ENCODE measurements around the gene PRIMPOL. TPM values are rescaled to one million over a fixed set of nuclear protein-coding genes. Genes with fewer than 3 reads are reported as not detected.
"Not testable (repeated sequence)": the region's sequence is repeated elsewhere in the genome, so short reads cannot be mapped to it uniquely, and the experiment has no call there.

Gene PRIMPOL, protein sequence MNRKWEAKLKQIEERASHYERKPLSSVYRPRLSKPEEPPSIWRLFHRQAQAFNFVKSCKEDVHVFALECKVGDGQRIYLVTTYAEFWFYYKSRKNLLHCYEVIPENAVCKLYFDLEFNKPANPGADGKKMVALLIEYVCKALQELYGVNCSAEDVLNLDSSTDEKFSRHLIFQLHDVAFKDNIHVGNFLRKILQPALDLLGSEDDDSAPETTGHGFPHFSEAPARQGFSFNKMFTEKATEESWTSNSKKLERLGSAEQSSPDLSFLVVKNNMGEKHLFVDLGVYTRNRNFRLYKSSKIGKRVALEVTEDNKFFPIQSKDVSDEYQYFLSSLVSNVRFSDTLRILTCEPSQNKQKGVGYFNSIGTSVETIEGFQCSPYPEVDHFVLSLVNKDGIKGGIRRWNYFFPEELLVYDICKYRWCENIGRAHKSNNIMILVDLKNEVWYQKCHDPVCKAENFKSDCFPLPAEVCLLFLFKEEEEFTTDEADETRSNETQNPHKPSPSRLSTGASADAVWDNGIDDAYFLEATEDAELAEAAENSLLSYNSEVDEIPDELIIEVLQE
- polyA plus RNA-seq (2012; ENCODE audit: low read depth, missing spikeins): 8.9 TPM

DNA sequence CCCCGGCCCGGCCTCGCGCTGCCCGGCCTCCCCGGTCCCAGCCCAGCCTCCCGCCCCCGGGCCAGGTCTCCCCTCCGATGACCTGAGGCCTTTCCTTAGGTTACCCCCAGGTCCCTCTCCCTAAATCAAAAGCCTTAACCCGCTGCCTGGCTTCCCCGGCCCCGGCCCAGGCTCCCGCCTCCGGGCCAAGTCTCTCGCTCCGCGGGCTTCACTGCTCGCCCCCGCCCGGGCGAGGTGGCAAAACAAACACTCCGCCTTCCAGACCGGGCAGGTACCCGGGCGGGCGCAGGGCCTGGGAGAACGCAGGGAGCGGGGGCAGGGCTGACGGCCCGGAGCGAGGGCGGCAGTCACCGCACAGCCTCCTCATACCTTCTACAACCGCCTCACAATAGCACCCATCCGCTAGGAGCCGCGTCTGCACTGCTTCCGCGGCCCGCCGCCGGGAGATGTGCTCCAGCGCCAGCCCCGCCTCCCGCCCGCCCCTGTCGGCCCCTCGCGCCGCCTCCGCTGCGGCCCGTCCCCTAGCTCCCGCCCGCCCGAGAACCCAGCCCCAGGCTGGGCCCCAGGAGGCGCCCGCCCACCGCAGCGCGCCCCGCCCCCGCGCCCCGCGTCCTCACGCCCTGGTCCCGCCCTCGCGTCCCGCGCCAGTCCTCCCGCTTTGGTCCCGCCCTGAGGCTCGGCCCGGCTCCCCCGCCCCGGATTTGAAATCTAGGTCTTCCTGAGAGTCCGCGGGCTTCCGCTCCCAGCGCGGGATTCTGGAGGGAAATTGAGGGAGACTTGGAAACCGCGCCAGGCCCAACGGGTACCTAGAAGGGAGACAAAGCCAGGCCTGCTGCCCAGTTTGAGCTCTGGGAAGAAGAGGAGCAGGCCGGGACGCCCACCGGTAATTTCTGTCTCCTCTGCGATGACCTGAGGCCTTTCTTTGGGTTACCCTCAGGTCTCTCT is at the start of gene PRIMPOL, which contains the start of gene CASP3:
TSS of gene PRIMPOL (plus strand) at position 713 of the 945 bp plus-strand sequence. CDS start 7,403 bp downstream, outside the sequence.
TSS of gene CASP3 (minus strand) at position 422 of the 945 bp plus-strand sequence. CDS start 10,994 bp downstream, outside the sequence.
- DNase-seq (ENCODE audit: insufficient read length, low spot score): peak; percentile 71
- FAIRE-seq: peak; percentile 91
- TF ChIP-seq SPI1 (IDR thresholded peaks at IDR 0.05; ENCODE audit: low read depth, low read length) (no peak), POLR2A (IDR thresholded peaks at IDR 0.05; ENCODE audit: low read depth, low read length) (peak; percentile 96), POU2F2 (IDR thresholded peaks at IDR 0.05; ENCODE audit: low read depth, low read length) (peak; percentile 69; the same call in 1 of the 2 replicates), POLR2AphosphoS5 (IDR thresholded peaks at IDR 0.05; ENCODE audit: low read depth, low read length) (peak; percentile 91), TAF1 (IDR thresholded peaks at IDR 0.05; ENCODE audit: low read depth, low read length) (peak; percentile 94), PAX5 (IDR thresholded peaks at IDR 0.05; ENCODE audit: insufficient read depth, low read length, severe bottlenecking) (no peak)

GRCh38 chr4:184600982-184601381 is 48.6 kb upstream of the PRIMPOL start:
- DNase-seq (ENCODE audit: insufficient read length, low spot score); FAIRE-seq: not testable (repeated sequence)

DNA sequence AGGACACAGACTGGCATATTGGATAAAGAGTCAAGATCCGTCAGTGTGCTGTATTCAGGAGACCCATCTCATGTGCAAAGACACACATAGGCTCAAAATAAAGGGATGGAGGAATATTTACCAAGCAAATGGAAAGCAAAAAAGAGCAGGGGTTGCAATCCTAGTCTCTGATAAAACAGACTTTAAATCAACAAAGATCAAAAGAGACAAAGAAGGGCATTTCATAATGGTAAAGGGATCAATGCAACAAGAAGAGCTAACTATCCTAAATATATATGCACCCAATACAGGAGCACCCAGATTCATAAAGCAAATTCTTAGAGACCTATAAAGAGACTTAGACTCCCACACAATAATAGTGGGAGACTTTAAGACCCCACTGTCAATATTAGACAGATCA is 46.7 kb upstream of the PRIMPOL start:
- not testable (repeated sequence) for FAIRE-seq; DNase-seq (ENCODE audit: insufficient read length, low spot score)

DNA sequence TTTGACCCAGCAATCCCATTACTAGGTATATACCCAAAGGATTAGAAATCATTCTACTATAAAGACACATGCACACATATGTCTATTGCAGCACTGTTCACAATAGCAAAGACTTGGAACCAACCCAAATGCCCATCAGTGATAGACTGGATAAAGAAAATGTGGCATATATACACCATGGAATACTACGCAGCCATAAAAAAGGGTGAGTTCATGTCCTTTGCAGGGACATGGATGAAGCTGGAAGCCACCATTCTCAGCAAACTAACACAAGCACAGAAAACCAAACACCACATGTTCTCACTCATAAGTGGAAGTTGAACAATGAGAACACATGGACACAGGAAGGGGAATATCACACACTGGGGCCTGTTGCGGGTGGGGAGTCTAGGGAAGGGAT is 42.1 kb upstream of the PRIMPOL start:
- not testable (repeated sequence) for FAIRE-seq; DNase-seq (ENCODE audit: insufficient read length, low spot score)

DNA sequence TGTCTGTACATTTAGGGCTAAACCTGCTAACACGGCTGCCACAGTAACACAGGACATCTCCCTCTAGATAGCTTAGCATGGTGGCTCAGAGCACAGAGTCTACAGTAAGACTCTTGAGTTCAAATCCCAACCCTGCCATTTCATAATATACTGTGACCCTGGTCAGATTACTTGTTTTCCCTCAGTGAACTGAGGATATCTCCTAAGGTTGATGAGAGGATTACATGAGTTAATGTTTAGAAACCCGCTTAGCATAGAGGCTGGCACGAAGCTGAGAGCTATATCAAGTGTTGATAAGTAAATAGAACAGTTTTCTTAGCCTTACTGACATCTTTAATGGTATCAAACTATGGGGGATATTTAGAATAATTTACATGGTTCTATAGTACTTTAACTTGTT is 37.5 kb upstream of the PRIMPOL start:
- TF ChIP-seq PAX5 (IDR thresholded peaks at IDR 0.05; ENCODE audit: insufficient read depth, low read length, severe bottlenecking) (no peak), POLR2A (IDR thresholded peaks at IDR 0.05; ENCODE audit: low read depth, low read length) (no peak), TAF1 (IDR thresholded peaks at IDR 0.05; ENCODE audit: low read depth, low read length) (no peak), POLR2AphosphoS5 (IDR thresholded peaks at IDR 0.05; ENCODE audit: low read depth, low read length) (no peak), POU2F2 (IDR thresholded peaks at IDR 0.05; ENCODE audit: low read depth, low read length) (no peak), SPI1 (IDR thresholded peaks at IDR 0.05; ENCODE audit: low read depth, low read length) (no peak)
- DNase-seq (ENCODE audit: insufficient read length, low spot score) (no peak), FAIRE-seq (no peak)

DNA sequence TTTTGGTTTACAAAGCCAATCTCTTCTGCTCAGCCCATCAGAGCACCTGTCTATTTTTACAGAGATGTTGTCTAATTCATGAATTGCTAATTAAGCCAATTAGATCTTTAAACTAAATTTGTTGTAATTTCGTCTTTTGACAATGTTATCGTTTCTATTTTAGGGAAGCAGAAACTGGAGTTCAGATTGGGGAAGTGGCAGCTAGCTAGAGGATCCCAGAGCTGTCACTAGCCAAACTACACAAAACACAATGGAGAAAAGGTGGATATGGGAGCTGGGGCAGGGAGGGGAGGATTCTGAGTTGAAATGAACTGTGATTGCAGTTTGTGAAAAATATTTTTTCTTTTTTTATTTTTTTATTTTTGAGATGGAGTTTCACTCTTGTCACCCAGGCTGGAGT is 36.1 kb upstream of the PRIMPOL start:
- FAIRE-seq (no peak), DNase-seq (ENCODE audit: insufficient read length, low spot score) (no peak)
- TF ChIP-seq POU2F2 (IDR thresholded peaks at IDR 0.05; ENCODE audit: low read depth, low read length): no peak
- no peak for TF ChIP-seq TAF1 (IDR thresholded peaks at IDR 0.05; ENCODE audit: low read depth, low read length)
- TF ChIP-seq POLR2AphosphoS5 (IDR thresholded peaks at IDR 0.05; ENCODE audit: low read depth, low read length): no peak
- no peak for TF ChIP-seq PAX5 (IDR thresholded peaks at IDR 0.05; ENCODE audit: insufficient read depth, low read length, severe bottlenecking)
- no peak for TF ChIP-seq SPI1 (IDR thresholded peaks at IDR 0.05; ENCODE audit: low read depth, low read length)
- TF ChIP-seq POLR2A (IDR thresholded peaks at IDR 0.05; ENCODE audit: low read depth, low read length): no peak

- DNase-seq (ENCODE audit: insufficient read length, low spot score) (no peak), FAIRE-seq (no peak)
- TF ChIP-seq POU2F2 (IDR thresholded peaks at IDR 0.05; ENCODE audit: low read depth, low read length) (no peak), TAF1 (IDR thresholded peaks at IDR 0.05; ENCODE audit: low read depth, low read length) (no peak), PAX5 (IDR thresholded peaks at IDR 0.05; ENCODE audit: insufficient read depth, low read length, severe bottlenecking) (no peak), POLR2AphosphoS5 (IDR thresholded peaks at IDR 0.05; ENCODE audit: low read depth, low read length) (no peak), SPI1 (IDR thresholded peaks at IDR 0.05; ENCODE audit: low read depth, low read length) (no peak), POLR2A (IDR thresholded peaks at IDR 0.05; ENCODE audit: low read depth, low read length) (no peak)
These were observed 35.0 kb upstream of the PRIMPOL start for GRCh38 chr4:184614509-184614908.

DNA sequence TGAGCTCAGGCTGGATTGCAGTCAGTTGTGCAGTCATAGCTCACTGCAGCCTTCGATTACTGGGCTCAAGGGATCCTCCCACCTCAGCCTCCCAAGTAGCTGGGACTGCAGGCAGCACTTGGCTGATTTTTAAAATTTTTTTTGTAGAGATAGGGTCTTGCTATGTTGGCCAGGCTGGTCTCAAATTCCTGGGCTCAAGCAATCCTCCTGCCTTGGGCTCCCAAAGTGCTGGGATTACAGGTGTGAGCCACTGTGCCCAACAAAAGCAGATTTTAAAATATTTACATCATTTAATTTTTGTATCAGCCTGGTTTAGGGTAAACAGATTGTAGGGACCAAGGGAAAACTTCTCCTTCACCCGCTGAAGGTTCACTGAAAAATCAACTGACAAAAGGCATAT is 33.4 kb upstream of the PRIMPOL start:
- not testable (repeated sequence) for FAIRE-seq; DNase-seq (ENCODE audit: insufficient read length, low spot score)

GRCh38 chr4:184616633-184617551 is 32.6 kb upstream of the PRIMPOL start:
- DNase-seq (ENCODE audit: insufficient read length, low spot score) (peak; percentile 18), FAIRE-seq (peak; percentile 83)
- TF ChIP-seq POLR2A (IDR thresholded peaks at IDR 0.05; ENCODE audit: low read depth, low read length): no peak
- TF ChIP-seq TAF1 (IDR thresholded peaks at IDR 0.05; ENCODE audit: low read depth, low read length): no peak
- peak; percentile 15; the same call in 1 of the 2 replicates for TF ChIP-seq SPI1 (IDR thresholded peaks at IDR 0.05; ENCODE audit: low read depth, low read length)
- no peak for TF ChIP-seq PAX5 (IDR thresholded peaks at IDR 0.05; ENCODE audit: insufficient read depth, low read length, severe bottlenecking)
- TF ChIP-seq POLR2AphosphoS5 (IDR thresholded peaks at IDR 0.05; ENCODE audit: low read depth, low read length): no peak
- TF ChIP-seq POU2F2 (IDR thresholded peaks at IDR 0.05; ENCODE audit: low read depth, low read length): 0 out of 2 replicates have a peak, but pooled peaks have one; percentile 29
